BE2C (cell line): ENCODE data around the gene MEIS2.

Source experiments
- DNase-seq: peaks from one replicate; pipeline ENCODE4 v3.0.0-alpha.2; 2020
- H3K27me3 ChIP-seq: fragments of 250-450 bp; sonication (Bioruptor Pico); 2 replicates; pipeline ENCODE4 v1.5.1; 2020; ENCODE audit warnings: mild to moderate bottlenecking
- H3K36me3 ChIP-seq: fragments of 250-450 bp; sonication (Bioruptor Pico); 2 replicates; pipeline ENCODE4 v1.5.1; 2020; ENCODE audit warnings: mild to moderate bottlenecking
- H3K4me1 ChIP-seq: fragments of 250-450 bp; sonication (Bioruptor Pico); 2 replicates; pipeline ENCODE4 v1.5.1; 2020
- H3K4me3 ChIP-seq: 2 replicates; pipeline ENCODE4 v1.5.1; 2011; ENCODE audit warnings: low read depth, low read length
- H3K9me3 ChIP-seq: fragments of 250-450 bp; sonication (Bioruptor Pico); 2 replicates; pipeline ENCODE4 v1.5.1; 2020
- CTCF ChIP-seq: IDR thresholded peaks from 2 replicates; pipeline ENCODE4 v1.5.1; 2012; ENCODE audit warnings: mild to moderate bottlenecking, low read depth, low read length

Gene MEIS2

GRCh38 chr15:36978625-36979024, 121.7 kb downstream of the MEIS2 start:
- Histone ChIP-seq H3K36me3 (peaks cover 10% of the 10 kb centered on the region), H3K4me1 (peaks cover 5% of the 10 kb centered on the region), H3K27me3 (no peaks in the 10 kb centered on the region), H3K4me3 (no peak overlapping the region), H3K9me3 (no peaks in the 10 kb centered on the region)
- TF ChIP-seq CTCF: no peak
- DNase-seq: no peak

- Histone ChIP-seq H3K36me3 (peaks cover 13% of the 10 kb centered on the region), H3K4me1 (peaks cover 5% of the 10 kb centered on the region), H3K27me3 (no peaks in the 10 kb centered on the region), H3K9me3 (no peaks in the 10 kb centered on the region), H3K4me3 (no peak overlapping the region)
- no peak for TF ChIP-seq CTCF
- no peak for DNase-seq
Observed at GRCh38 chr15:36978126-36978525, 122.2 kb downstream of the MEIS2 start.

- H3K9me3 ChIP-seq: no peaks in the 10 kb centered on the region
- H3K36me3 ChIP-seq: peaks cover 17% of the 10 kb centered on the region
- TF ChIP-seq CTCF: no peak
- peaks cover 5% of the 10 kb centered on the region for H3K4me1 ChIP-seq
- DNase-seq: no peak
- H3K4me3 ChIP-seq: no peak overlapping the region
- no peaks in the 10 kb centered on the region for H3K27me3 ChIP-seq
Observed at GRCh38 chr15:36977659-36978058, 122.7 kb downstream of the MEIS2 start.

- Histone ChIP-seq H3K36me3 (peaks cover 24% of the 10 kb centered on the region), H3K4me3 (no peak overlapping the region)
Observed at GRCh38 chr15:36972704-36973103, 127.6 kb downstream of the MEIS2 start.

GRCh38 chr15:36970522-36970921, 129.8 kb downstream of the MEIS2 start:
- H3K4me3 ChIP-seq: no peak overlapping the region
- DNase-seq: no peak
- no peaks in the 10 kb centered on the region for H3K27me3 ChIP-seq
- H3K9me3 ChIP-seq: no peaks in the 10 kb centered on the region; the same call in 1 of the 2 replicates
- no peak for TF ChIP-seq CTCF
- H3K36me3 ChIP-seq: peaks cover 27% of the 10 kb centered on the region
- peaks cover 5% of the 10 kb centered on the region; the same call in 1 of the 2 replicates for H3K4me1 ChIP-seq

More at GRCh38 chr15:36972704-36973103, 127.6 kb downstream of the MEIS2 start:
- H3K4me1 ChIP-seq: no peaks in the 10 kb centered on the region
- TF ChIP-seq CTCF: no peak
- no peak for DNase-seq
- no peaks in the 10 kb centered on the region for H3K27me3 ChIP-seq
- H3K9me3 ChIP-seq: no peaks in the 10 kb centered on the region; the same call in 1 of the 2 replicates

GRCh38 chr15:36967929-36968328, 132.4 kb downstream of the MEIS2 start:
- Histone ChIP-seq H3K9me3 (no peaks in the 10 kb centered on the region; the same call in 1 of the 2 replicates), H3K4me3 (no peak overlapping the region), H3K36me3 (peaks cover 18% of the 10 kb centered on the region), H3K27me3 (no peaks in the 10 kb centered on the region), H3K4me1 (peaks cover 5% of the 10 kb centered on the region; the same call in 1 of the 2 replicates)
- no peak for TF ChIP-seq CTCF
- DNase-seq: no peak
